Panc1 (cell line): ENCODE measurements around the gene ARL15. TPM values are rescaled to one million over a fixed set of nuclear protein-coding genes. Genes with fewer than 3 reads are reported as not detected.

ENCODE experiments used
- ATAC-seq: fragments of 200-7000 bp; cut with Tn5 transposase; 2 replicates; pipeline ENCODE4 v1.9.1; 2020; ENCODE audit warnings: mild to moderate bottlenecking, moderate library complexity
- BruUV-seq: library from RNA; stranded (reverse); fragments of 400-500 nt; replicated peaks from 2 replicates; lab custom pipeline; 2021; lab: Mats Ljungman, UMichigan
- CTCF ChIA-PET: fragments of 300-600 bp; sonication (Branson Sonifier 250); formaldehyde crosslinking; loops from one replicate; lab custom pipeline; 2022; ENCODE audit warnings: antibody characterized with exemption; lab: Charles Lee
- POLR2A ChIA-PET: fragments of 300-600 bp; sonication (Branson Sonifier 250); formaldehyde crosslinking; loops from one replicate; lab custom pipeline; 2022; ENCODE audit warnings: antibody characterized with exemption; lab: Charles Lee
- DNase-seq: peaks from one replicate; pipeline ENCODE4 v3.0.0-alpha.2; 2010; ENCODE audit warnings: low read depth, low spot score
- H3K27ac ChIP-seq: 2 replicates; pipeline ENCODE4 v1.5.1; 2011; ENCODE audit warnings: mild to moderate bottlenecking, low read length, inconsistent platforms
- H3K27me3 ChIP-seq: fragments of 200-500 bp; sonication (Bioruptor generic); 2 replicates; pipeline ENCODE4 v1.6.0; 2014; ENCODE audit warnings: low read length, inconsistent platforms; ENCODE audit not compliant: control insufficient read depth, insufficient read depth
- H3K36me3 ChIP-seq: fragments of 200-500 bp; sonication (Bioruptor generic); 2 replicates; pipeline ENCODE4 v1.5.1; 2014; ENCODE audit warnings: inconsistent platforms, mild to moderate bottlenecking, low read length, moderate library complexity; ENCODE audit not compliant: control insufficient read depth, insufficient read depth
- H3K4me1 ChIP-seq: 2 replicates; pipeline ENCODE4 v1.5.1; 2011; ENCODE audit warnings: inconsistent platforms, mild to moderate bottlenecking, low read length, moderate library complexity; ENCODE audit not compliant: control insufficient read depth, insufficient read depth
- H3K4me3 ChIP-seq, 2 experiments: 2 replicates each; pipeline ENCODE4 v1.5.1; 2011 to 2012; ENCODE audit warnings: low read depth in 2 of 2, low read length in 2 of 2, mild to moderate bottlenecking in 2 of 2, inconsistent platforms in 1 of 2, moderate library complexity in 1 of 2
- H3K9me3 ChIP-seq: fragments of 200-500 bp; sonication (Bioruptor generic); 2 replicates; pipeline ENCODE4 v1.5.1; 2014; ENCODE audit warnings: low read depth, mild to moderate bottlenecking, inconsistent platforms, low read length, moderate library complexity; ENCODE audit not compliant: control insufficient read depth, insufficient read depth
- CTCF ChIP-seq: fragments of 450-650 bp; IDR thresholded peaks from 2 replicates; pipeline ENCODE4 v1.5.1; 2017; ENCODE audit warnings: mild to moderate bottlenecking
- POLR2AphosphoS5 ChIP-seq: IDR thresholded peaks from 2 replicates; pipeline ENCODE4 v1.6.1; 2012; ENCODE audit warnings: mild to moderate bottlenecking, low read depth, low read length, moderate library complexity
- REST ChIP-seq, 2 experiments: IDR thresholded peaks; 2 replicates each; pipeline ENCODE4 v1.6.1; 2011 to 2012; ENCODE audit warnings: low read depth in 2 of 2, control low read depth in 1 of 2, low read length in 1 of 2, mild to moderate bottlenecking in 1 of 2, moderate library complexity in 1 of 2; ENCODE audit not compliant: insufficient read depth in 1 of 2
- SIN3A ChIP-seq: IDR thresholded peaks from 2 replicates; pipeline ENCODE4 v1.6.1; 2012; ENCODE audit warnings: low read depth, mild to moderate bottlenecking, low read length, moderate library complexity, borderline replicate concordance; ENCODE audit not compliant: insufficient read depth
- TCF7L2 ChIP-seq: IDR thresholded peaks from 2 replicates; pipeline ENCODE4 v1.6.1; 2011; ENCODE audit warnings: mild to moderate bottlenecking, low read depth, low read length, inconsistent platforms
- in situ Hi-C: cut with HindIII; loops from 2 replicates; pipeline ENCODE4 v1.10.0; 2016; ENCODE audit warnings: low sequenced_read_pairs, low pct_unique_long_range_greater_than_20kb
- intact Hi-C: fragments of 100-400 bp; cut with micrococcal nuclease; formaldehyde crosslinking; loops from one replicate; pipeline ENCODE4 v1.10.0; 2022; ENCODE audit not compliant: unreplicated experiment
- total RNA-seq: library from RNA; stranded (reverse); gene quantifications from one replicate; pipeline ENCODE4 v1.2.1, GENCODE V29; 2021; ENCODE audit not compliant: unreplicated experiment

Gene ARL15
- total RNA-seq, 1 experiment from 2014 or later: 16.5 TPM

- Histone ChIP-seq H3K36me3 (no peaks in the 10 kb centered on the region), H3K27ac (no peak overlapping the region), H3K4me3 (no peak overlapping the region), H3K27me3 (no peaks in the 10 kb centered on the region), H3K4me1 (no peaks in the 10 kb centered on the region), H3K9me3 (no peaks in the 10 kb centered on the region)
- no TSS peak for BruUV-seq
- ATAC-seq (no peak), DNase-seq (no peak)
- CTCF ChIA-PET: no interaction called here
- TF ChIP-seq TCF7L2 (no peak), CTCF (no peak), REST (IDR thresholded peaks at IDR 0.05; ENCODE audit: insufficient read depth in 1 of 2, low read depth in 2 of 2, low read length in 1 of 2) (no peak), SIN3A (no peak), POLR2AphosphoS5 (no peak)
- intact Hi-C loops (no loop called here), in situ Hi-C loops (no loop called here)
- POLR2A ChIA-PET: no interaction called here
These were observed 291.9 kb downstream of the ARL15 start for GRCh38 chr5:54018438-54018837.

- POLR2A ChIA-PET: no interaction called here
- TF ChIP-seq POLR2AphosphoS5 (no peak), REST (IDR thresholded peaks at IDR 0.05; ENCODE audit: insufficient read depth in 1 of 2, low read depth in 2 of 2, low read length in 1 of 2) (no peak), TCF7L2 (no peak), SIN3A (no peak), CTCF (no peak)
- H3K4me1 ChIP-seq: no peaks in the 10 kb centered on the region
- DNase-seq: no peak
- no peaks in the 10 kb centered on the region for H3K36me3 ChIP-seq
- in situ Hi-C loops (no loop called here), intact Hi-C loops (no loop called here)
- H3K27me3 ChIP-seq: no peaks in the 10 kb centered on the region
- no TSS peak for BruUV-seq
- H3K9me3 ChIP-seq: no peaks in the 10 kb centered on the region
- no peak overlapping the region for H3K27ac ChIP-seq
- CTCF ChIA-PET: no interaction called here
- no peak for ATAC-seq
- no peak overlapping the region for H3K4me3 ChIP-seq
These were observed 292.8 kb downstream of the ARL15 start for GRCh38 chr5:54017580-54017979.
